HCT116 (cell line): ENCODE data around the gene TMEM256. TPM values are rescaled to one million over a fixed set of nuclear protein-coding genes. Genes with fewer than 3 reads are reported as not detected.

ENCODE experiments used
- ATAC-seq: fragments of 200-7000 bp; cut with Tn5 transposase; 2 replicates; pipeline ENCODE4 v1.9.1; 2020; ENCODE audit warnings: mild to moderate bottlenecking, moderate library complexity
- BruUV-seq: library from RNA; stranded (reverse); fragments of 400-500 nt; replicated peaks from 2 replicates; lab custom pipeline; 2021; lab: Mats Ljungman, UMichigan
- CTCF ChIA-PET: fragments of 300-600 bp; sonication (Branson Sonifier 250); formaldehyde crosslinking; loops from one replicate; lab custom pipeline; 2021; ENCODE audit warnings: antibody characterized with exemption; lab: Charles Lee
- POLR2A ChIA-PET: fragments of 300-600, 350-600 bp; sonication (Branson Sonifier 250); formaldehyde crosslinking; loops from one replicate; lab custom pipeline; 2021; ENCODE audit warnings: antibody characterized with exemption; lab: Charles Lee
- RAD21 ChIA-PET, 2 experiments: fragments of 300-600 bp; sonication (Branson Sonifier 250); formaldehyde crosslinking; loops; one replicate each; lab custom pipeline; 2023; ENCODE audit warnings: low total read pairs in 2 of 2; ENCODE audit not compliant: uncharacterized antibody in 2 of 2, unreplicated experiment in 2 of 2, low non-redundant PET in 1 of 2; lab: Charles Lee
- DNase-seq: peaks from one replicate; pipeline ENCODE4 v3.0.0-alpha.2; 2010; ENCODE audit warnings: low read depth, low spot score
- H2AFZ ChIP-seq: fragments of 200-600 bp; shearing (Covaris generic), sonication (generic); 2 replicates; pipeline ENCODE4 v1.6.1; 2017; ENCODE audit warnings: low read depth, mixed run types, mixed read lengths, antibody characterized with exemption, low read length; ENCODE audit not compliant: poor library complexity, severe bottlenecking
- H3K27ac ChIP-seq: 2 replicates; pipeline ENCODE4 v1.5.1; 2012; ENCODE audit warnings: low read depth, low read length
- H3K27me3 ChIP-seq: fragments of 200-600 bp; sonication (generic); 2 replicates; pipeline ENCODE4 v1.6.1; 2016; ENCODE audit warnings: mixed run types, low read length, mixed read lengths; ENCODE audit not compliant: insufficient read depth
- H3K36me3 ChIP-seq, 2 experiments: fragments of 200-500 bp in 1 of 2; fragments of 200-600 bp in 1 of 2; sonication (Bioruptor generic) in 1 of 2; sonication (generic) in 1 of 2; 2 replicates each; pipeline versions ENCODE4 v1.5.1 to v1.6.1; 2014 to 2016; ENCODE audit warnings: low read length in 2 of 2, inconsistent platforms in 1 of 2, mixed read lengths in 1 of 2, mixed run types in 1 of 2; ENCODE audit not compliant: insufficient read depth in 2 of 2, control insufficient read depth in 1 of 2
- H3K4me1 ChIP-seq, 2 experiments: fragments of 200-600 bp in 1 of 2; sonication (generic) in 1 of 2; 2 replicates each; pipeline versions ENCODE4 v1.5.1 to v1.6.1; 2012 to 2017; ENCODE audit warnings: low read length in 2 of 2, inconsistent platforms in 1 of 2, mild to moderate bottlenecking in 1 of 2, mixed read lengths in 1 of 2, mixed run types in 1 of 2, moderate library complexity in 1 of 2; ENCODE audit not compliant: insufficient read depth in 2 of 2, control insufficient read depth in 1 of 2
- H3K4me2 ChIP-seq: fragments of 200-600 bp; sonication (generic); 2 replicates; pipeline ENCODE4 v1.6.1; 2017; ENCODE audit warnings: mixed run types, low read length, mixed read lengths
- H3K4me3 ChIP-seq, 2 experiments: fragments of 200-600 bp in 1 of 2; sonication (generic) in 1 of 2; replicated peaks in 1 of 2; 2 replicates each; pipeline ENCODE4 v1.5.1; 2011 to 2016; ENCODE audit warnings: low read length in 2 of 2, control low read depth in 1 of 2, low read depth in 1 of 2, mild to moderate bottlenecking in 1 of 2, mixed read lengths in 1 of 2, mixed run types in 1 of 2
- H3K79me2 ChIP-seq: fragments of 200-600 bp; sonication (generic); 2 replicates; pipeline ENCODE4 v1.6.1; 2017; ENCODE audit warnings: mild to moderate bottlenecking, mixed run types, low read length, moderate library complexity, mixed read lengths; ENCODE audit not compliant: insufficient read depth
- H3K9ac ChIP-seq: fragments of 200-600 bp; sonication (generic); 2 replicates; pipeline ENCODE4 v1.6.1; 2016; ENCODE audit warnings: low read length, mixed read lengths
- H3K9me2 ChIP-seq: fragments of 200-600 bp; sonication (generic), shearing (Covaris generic); 2 replicates; pipeline ENCODE4 v1.6.1; 2017; ENCODE audit warnings: mixed run types, mild to moderate bottlenecking, moderate library complexity; ENCODE audit not compliant: insufficient read depth
- H3K9me3 ChIP-seq, 2 experiments: fragments of 200-500 bp in 1 of 2; fragments of 200-600 bp in 1 of 2; sonication (Bioruptor generic) in 1 of 2; sonication (generic) in 1 of 2; 2 replicates each; pipeline ENCODE4 v1.6.1; 2014 to 2017; ENCODE audit warnings: low read length in 2 of 2, mixed read lengths in 2 of 2, inconsistent platforms in 1 of 2, low read depth in 1 of 2, mild to moderate bottlenecking in 1 of 2, mixed run types in 1 of 2, moderate library complexity in 1 of 2; ENCODE audit not compliant: control insufficient read depth in 1 of 2, insufficient read depth in 1 of 2
- H4K20me1 ChIP-seq: fragments of 200-600 bp; sonication (generic), shearing (Covaris generic); 2 replicates; pipeline ENCODE4 v1.6.1; 2017; ENCODE audit warnings: mixed run types, mild to moderate bottlenecking, moderate library complexity; ENCODE audit not compliant: insufficient read depth
- CEBPB ChIP-seq: IDR thresholded peaks from 2 replicates; pipeline ENCODE4 v1.6.1; 2012; ENCODE audit warnings: low read depth
- CTCF ChIP-seq, 3 experiments: fragments of 200-600 bp in 1 of 3; sonication (generic) in 1 of 3; IDR thresholded peaks in 2 of 3; conservative IDR thresholded peaks in 1 of 3; 2 replicates each; pipeline ENCODE4 v1.5.1; 2012 to 2017; ENCODE audit warnings: low read depth in 2 of 3, low read length in 2 of 3, antibody characterized with exemption in 1 of 3, borderline replicate concordance in 1 of 3, control low read depth in 1 of 3, mild to moderate bottlenecking in 1 of 3, mixed read lengths in 1 of 3, mixed run types in 1 of 3, moderate library complexity in 1 of 3; ENCODE audit not compliant: insufficient read depth in 1 of 3
- JUND ChIP-seq: IDR thresholded peaks from 2 replicates; pipeline ENCODE4 v1.6.1; 2012
- POLR2A ChIP-seq: IDR thresholded peaks from 2 replicates; pipeline ENCODE4 v1.7.0; 2011; ENCODE audit warnings: borderline replicate concordance; ENCODE audit not compliant: insufficient read depth, insufficient read length; ENCODE audit errors: extremely low read depth
- RAD21 ChIP-seq: IDR thresholded peaks from 2 replicates; pipeline ENCODE4 v1.6.1; 2012; ENCODE audit warnings: low read depth, mild to moderate bottlenecking
- SIN3A ChIP-seq: IDR thresholded peaks from 2 replicates; pipeline ENCODE4 v1.6.1; 2012; ENCODE audit warnings: low read depth
- SP1 ChIP-seq: IDR thresholded peaks from 2 replicates; pipeline ENCODE4 v1.6.1; 2012; ENCODE audit warnings: low read depth
- SRF ChIP-seq: IDR thresholded peaks from 2 replicates; pipeline ENCODE4 v1.6.1; 2012; ENCODE audit warnings: low read depth
- TCF7L2 ChIP-seq: IDR thresholded peaks from 2 replicates; pipeline ENCODE4 v1.7.0; 2011; ENCODE audit warnings: borderline replicate concordance, inconsistent platforms; ENCODE audit not compliant: insufficient read depth, insufficient read length; ENCODE audit errors: extremely low read depth
- YY1 ChIP-seq: IDR thresholded peaks from 2 replicates; pipeline ENCODE4 v1.6.1; 2011; ENCODE audit warnings: low read length, low read depth, moderate library complexity, mild to moderate bottlenecking; ENCODE audit not compliant: insufficient replicate concordance; ENCODE audit errors: extremely low read depth
- ZNF274 ChIP-seq: fragments of 200-500 bp; sonication (Bioruptor generic); IDR thresholded peaks from 2 replicates; pipeline ENCODE4 v1.6.1; 2014; ENCODE audit warnings: mild to moderate bottlenecking, low read depth, low read length, inconsistent platforms
- intact Hi-C: fragments of 100-400 bp; cut with micrococcal nuclease; formaldehyde crosslinking; loops from 2 replicates; pipeline ENCODE4 v1.10.0; 2022
- total RNA-seq: library from RNA; stranded (reverse); gene quantifications from one replicate; pipeline ENCODE4 v1.2.1, GENCODE V29; 2021; ENCODE audit not compliant: unreplicated experiment
- TF ChIP-seq, protein P1 (sequence below): IDR thresholded peaks from 2 replicates; pipeline ENCODE4 v1.6.1; 2012; ENCODE audit warnings: low read depth
- TF ChIP-seq, protein P2 (sequence below): IDR thresholded peaks from 2 replicates; pipeline ENCODE4 v1.6.1; 2012

The TMEM256 gene
- total RNA-seq, 1 experiment from 2014 or later = 110 TPM

GRCh38 chr17:7440834-7441195 lies 36.9 kb upstream of the TMEM256 start (continued):
- TF ChIP-seq, protein P1, sequence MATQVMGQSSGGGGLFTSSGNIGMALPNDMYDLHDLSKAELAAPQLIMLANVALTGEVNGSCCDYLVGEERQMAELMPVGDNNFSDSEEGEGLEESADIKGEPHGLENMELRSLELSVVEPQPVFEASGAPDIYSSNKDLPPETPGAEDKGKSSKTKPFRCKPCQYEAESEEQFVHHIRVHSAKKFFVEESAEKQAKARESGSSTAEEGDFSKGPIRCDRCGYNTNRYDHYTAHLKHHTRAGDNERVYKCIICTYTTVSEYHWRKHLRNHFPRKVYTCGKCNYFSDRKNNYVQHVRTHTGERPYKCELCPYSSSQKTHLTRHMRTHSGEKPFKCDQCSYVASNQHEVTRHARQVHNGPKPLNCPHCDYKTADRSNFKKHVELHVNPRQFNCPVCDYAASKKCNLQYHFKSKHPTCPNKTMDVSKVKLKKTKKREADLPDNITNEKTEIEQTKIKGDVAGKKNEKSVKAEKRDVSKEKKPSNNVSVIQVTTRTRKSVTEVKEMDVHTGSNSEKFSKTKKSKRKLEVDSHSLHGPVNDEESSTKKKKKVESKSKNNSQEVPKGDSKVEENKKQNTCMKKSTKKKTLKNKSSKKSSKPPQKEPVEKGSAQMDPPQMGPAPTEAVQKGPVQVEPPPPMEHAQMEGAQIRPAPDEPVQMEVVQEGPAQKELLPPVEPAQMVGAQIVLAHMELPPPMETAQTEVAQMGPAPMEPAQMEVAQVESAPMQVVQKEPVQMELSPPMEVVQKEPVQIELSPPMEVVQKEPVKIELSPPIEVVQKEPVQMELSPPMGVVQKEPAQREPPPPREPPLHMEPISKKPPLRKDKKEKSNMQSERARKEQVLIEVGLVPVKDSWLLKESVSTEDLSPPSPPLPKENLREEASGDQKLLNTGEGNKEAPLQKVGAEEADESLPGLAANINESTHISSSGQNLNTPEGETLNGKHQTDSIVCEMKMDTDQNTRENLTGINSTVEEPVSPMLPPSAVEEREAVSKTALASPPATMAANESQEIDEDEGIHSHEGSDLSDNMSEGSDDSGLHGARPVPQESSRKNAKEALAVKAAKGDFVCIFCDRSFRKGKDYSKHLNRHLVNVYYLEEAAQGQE = no peak
- TF ChIP-seq ZNF274 (no peak), RAD21 (no peak), TCF7L2 (no peak), CEBPB (no peak), YY1 (no peak), SP1 (no peak), SRF (no peak), JUND (no peak)
- TF ChIP-seq, protein P2, sequence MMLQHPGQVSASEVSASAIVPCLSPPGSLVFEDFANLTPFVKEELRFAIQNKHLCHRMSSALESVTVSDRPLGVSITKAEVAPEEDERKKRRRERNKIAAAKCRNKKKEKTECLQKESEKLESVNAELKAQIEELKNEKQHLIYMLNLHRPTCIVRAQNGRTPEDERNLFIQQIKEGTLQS = no peak

DNA sequence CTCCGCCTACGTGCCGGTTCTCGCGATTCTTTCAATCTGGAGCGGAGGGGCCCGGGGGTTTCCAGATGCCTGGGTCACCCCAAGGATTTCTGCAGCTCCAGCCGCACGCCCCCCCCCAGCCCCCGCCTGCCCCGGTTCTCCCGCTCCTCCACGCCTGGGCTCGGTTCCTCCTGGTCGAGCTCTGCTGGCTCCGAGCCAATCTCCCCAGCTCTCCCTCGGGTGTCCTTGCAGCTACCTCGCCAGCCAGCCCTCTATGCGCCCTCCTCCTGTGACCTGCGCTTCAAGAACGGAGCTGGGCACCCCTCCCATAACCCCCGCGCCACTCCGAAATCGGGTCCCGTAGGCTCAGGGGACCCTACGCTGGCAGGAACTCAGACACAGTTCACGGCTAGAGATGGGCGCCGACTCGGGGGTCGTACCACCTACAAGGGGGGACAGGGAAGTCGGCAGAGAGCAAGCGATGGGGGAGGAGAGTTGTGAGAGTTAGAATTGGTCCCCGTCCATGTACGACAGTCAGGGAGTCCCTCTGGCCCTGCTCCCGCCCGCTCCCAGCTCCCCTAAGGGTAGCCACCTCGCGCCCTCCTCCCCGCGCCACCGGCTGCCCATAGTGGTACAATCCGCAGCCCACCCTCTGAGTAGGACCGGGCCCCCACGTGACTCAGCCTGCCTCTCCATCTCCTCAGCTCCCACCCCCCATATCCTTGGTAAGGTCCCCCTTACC lies 36.4 kb upstream of the TMEM256 start:
- H3K9me2 ChIP-seq = no peaks in the 10 kb centered on the region
- no peak for DNase-seq
- ATAC-seq = no peak
- no peaks in the 10 kb centered on the region for H4K20me1 ChIP-seq
- no peak overlapping the region for H2AFZ ChIP-seq
- H3K36me3 ChIP-seq = no peaks in the 10 kb centered on the region
- TF ChIP-seq CTCF (IDR thresholded peaks at IDR 0.05 in 2 of 3, conservative IDR thresholded peaks at IDR 0.05 in 1 of 3; ENCODE audit: borderline replicate concordance in 1 of 3, insufficient read depth in 1 of 3, low read depth in 2 of 3, low read length in 2 of 3) (no peak), SIN3A (no peak), POLR2A (no peak)
- TF ChIP-seq, protein P2 = no peak
- H3K9ac ChIP-seq = no peak overlapping the region
- no peak overlapping the region for H3K27ac ChIP-seq
- RAD21 ChIA-PET = no interaction called here
- no TSS peak for BruUV-seq
- H3K4me2 ChIP-seq = no peak overlapping the region
- H3K4me1 ChIP-seq = peaks cover 25 to 43% of the 10 kb centered on the region in 2 experiments
- H3K79me2 ChIP-seq = no peaks in the 10 kb centered on the region
- intact Hi-C loops = no loop called here
- no peaks in the 10 kb centered on the region for H3K27me3 ChIP-seq
- POLR2A ChIA-PET = interaction anchor here (0.6 kb wide), 1 partner anchor 176 kb away, joined by 3 read pairs; no protein-coding TSS in a partner anchor
- CTCF ChIA-PET = interaction anchor here (0.5 kb wide), 1 partner anchor 159 kb away, joined by 4 read pairs; the partner anchor contains the start of gene SLC2A4
- H3K9me3 ChIP-seq = no peaks in the 10 kb centered on the region
- no peak overlapping the region for H3K4me3 ChIP-seq
